ENCODE results near the gene CDC42EP3.

The CDC42EP3 gene

GRCh38 chr2:37643730-37644078, 27.7 kb downstream of the CDC42EP3 start:
- no peak for DNase-seq (ENCODE audit: low spot score in 2 of 2)
- Mint-ChIP-seq H3K9me3 (no peaks in the 10 kb centered on the region), H3K4me1 (peaks cover 48% of the 10 kb centered on the region), H3K4me3 (no peak overlapping the region), H3K27ac (peak overlapping the region; percentile 83), H3K27me3 (no peaks in the 10 kb centered on the region), H3K36me3 (peaks cover 38% of the 10 kb centered on the region)
- ATAC-seq (ENCODE audit: low read depth): no peak

- Mint-ChIP-seq H3K4me3 (peak overlapping the region; percentile 29), H3K27ac (peak overlapping the region; percentile 83), H3K36me3 (peaks cover 34% of the 10 kb centered on the region), H3K4me1 (peaks cover 42% of the 10 kb centered on the region), H3K9me3 (no peaks in the 10 kb centered on the region), H3K27me3 (no peaks in the 10 kb centered on the region)
- DNase-seq (ENCODE audit: low spot score in 2 of 2): no peak
- no peak for ATAC-seq (ENCODE audit: low read depth)
These were observed 28.3 kb downstream of the CDC42EP3 start for GRCh38 chr2:37642907-37643729.

- Mint-ChIP-seq H3K4me1 (peaks cover 43% of the 10 kb centered on the region), H3K9me3 (no peaks in the 10 kb centered on the region), H3K36me3 (peaks cover 26% of the 10 kb centered on the region), H3K27ac (peak overlapping the region; percentile 74), H3K27me3 (no peaks in the 10 kb centered on the region), H3K4me3 (no peak overlapping the region)
- no peak for ATAC-seq (ENCODE audit: low read depth)
- no peak for DNase-seq (ENCODE audit: low spot score in 2 of 2)
These were observed 29.8 kb downstream of the CDC42EP3 start for GRCh38 chr2:37641582-37642171.

- no peaks in the 10 kb centered on the region for H3K9me3 Mint-ChIP-seq
- H3K27me3 Mint-ChIP-seq: no peaks in the 10 kb centered on the region
- no peak for DNase-seq (ENCODE audit: low spot score in 2 of 2)
- peaks cover 20% of the 10 kb centered on the region for H3K36me3 Mint-ChIP-seq
- ATAC-seq (ENCODE audit: low read depth): no peak
- peak overlapping the region; percentile 67 for H3K27ac Mint-ChIP-seq
- H3K4me3 Mint-ChIP-seq: no peak overlapping the region
- peaks cover 54% of the 10 kb centered on the region for H3K4me1 Mint-ChIP-seq
These were observed 31.8 kb downstream of the CDC42EP3 start for GRCh38 chr2:37639631-37640030.

GRCh38 chr2:37638973-37639372, 32.5 kb downstream of the CDC42EP3 start:
- Mint-ChIP-seq H3K27ac (peak overlapping the region; percentile 67), H3K36me3 (peaks cover 20% of the 10 kb centered on the region), H3K9me3 (no peaks in the 10 kb centered on the region), H3K27me3 (no peaks in the 10 kb centered on the region), H3K4me3 (no peak overlapping the region), H3K4me1 (peaks cover 56% of the 10 kb centered on the region)
- ATAC-seq (ENCODE audit: low read depth) (no peak), DNase-seq (ENCODE audit: low spot score in 2 of 2) (no peak)

- Mint-ChIP-seq H3K27ac (peak overlapping the region; percentile 92), H3K4me3 (no peak overlapping the region), H3K9me3 (no peaks in the 10 kb centered on the region), H3K27me3 (no peaks in the 10 kb centered on the region), H3K36me3 (peaks cover 15% of the 10 kb centered on the region), H3K4me1 (peaks cover 50% of the 10 kb centered on the region)
- no peak for DNase-seq (ENCODE audit: low spot score in 2 of 2)
- no peak for ATAC-seq (ENCODE audit: low read depth)
These were observed 33.5 kb downstream of the CDC42EP3 start for GRCh38 chr2:37637985-37638384.

- peak overlapping the region; percentile 92 for H3K27ac Mint-ChIP-seq
- H3K36me3 Mint-ChIP-seq: peaks cover 13% of the 10 kb centered on the region
- H3K27me3 Mint-ChIP-seq: no peaks in the 10 kb centered on the region
- H3K4me1 Mint-ChIP-seq: peaks cover 50% of the 10 kb centered on the region
- no peak for ATAC-seq (ENCODE audit: low read depth)
- no peak for DNase-seq (ENCODE audit: low spot score in 2 of 2)
- no peak overlapping the region for H3K4me3 Mint-ChIP-seq
- H3K9me3 Mint-ChIP-seq: no peaks in the 10 kb centered on the region
These were observed 34.1 kb downstream of the CDC42EP3 start for GRCh38 chr2:37637190-37637860.

GRCh38 chr2:37636381-37637066, 34.9 kb downstream of the CDC42EP3 start:
- ATAC-seq (ENCODE audit: low read depth): no peak
- Mint-ChIP-seq H3K27me3 (no peaks in the 10 kb centered on the region), H3K36me3 (peaks cover 9% of the 10 kb centered on the region), H3K27ac (peak overlapping the region; percentile 92), H3K4me3 (peak overlapping the region; percentile 38), H3K9me3 (no peaks in the 10 kb centered on the region), H3K4me1 (peaks cover 46% of the 10 kb centered on the region)
- DNase-seq (ENCODE audit: low spot score in 2 of 2): no peak

- H3K4me1 Mint-ChIP-seq: peaks cover 46% of the 10 kb centered on the region
- peak overlapping the region; percentile 92 for H3K27ac Mint-ChIP-seq
- no peaks in the 10 kb centered on the region for H3K9me3 Mint-ChIP-seq
- H3K27me3 Mint-ChIP-seq: no peaks in the 10 kb centered on the region
- DNase-seq (ENCODE audit: low spot score in 2 of 2) (peak; percentile 51 to 71), ATAC-seq (ENCODE audit: low read depth) (peak; percentile 89)
- H3K36me3 Mint-ChIP-seq: peaks cover 8% of the 10 kb centered on the region
- peak overlapping the region; percentile 38 for H3K4me3 Mint-ChIP-seq
These were observed 35.7 kb downstream of the CDC42EP3 start for GRCh38 chr2:37635504-37636380.

GRCh38 chr2:37634914-37635503, 36.4 kb downstream of the CDC42EP3 start:
- H3K27me3 Mint-ChIP-seq: no peaks in the 10 kb centered on the region

GRCh38 chr2:37633845-37634244, 37.6 kb downstream of the CDC42EP3 start:
- no peaks in the 10 kb centered on the region for H3K9me3 Mint-ChIP-seq
- DNase-seq (ENCODE audit: low spot score in 2 of 2) (no peak), ATAC-seq (ENCODE audit: low read depth) (no peak)
- peak overlapping the region; percentile 92 for H3K27ac Mint-ChIP-seq
- no peaks in the 10 kb centered on the region for H3K27me3 Mint-ChIP-seq
- H3K4me1 Mint-ChIP-seq: peaks cover 47% of the 10 kb centered on the region
- peaks cover 8% of the 10 kb centered on the region for H3K36me3 Mint-ChIP-seq
- H3K4me3 Mint-ChIP-seq: no peak overlapping the region

More at GRCh38 chr2:37634914-37635503, 36.4 kb downstream of the CDC42EP3 start:
- Mint-ChIP-seq H3K36me3 (peaks cover 8% of the 10 kb centered on the region), H3K27ac (peak overlapping the region; percentile 92), H3K4me1 (peaks cover 47% of the 10 kb centered on the region), H3K4me3 (peak overlapping the region; percentile 38), H3K9me3 (no peaks in the 10 kb centered on the region)
- ATAC-seq (ENCODE audit: low read depth): no peak
- DNase-seq (ENCODE audit: low spot score in 2 of 2): no peak

GRCh38 chr2:37633234-37633633, 38.2 kb downstream of the CDC42EP3 start:
- H3K27me3 Mint-ChIP-seq: no peaks in the 10 kb centered on the region
- H3K4me1 Mint-ChIP-seq: peaks cover 47% of the 10 kb centered on the region

GRCh38 chr2:37632310-37632709, 39.1 kb downstream of the CDC42EP3 start:
- H3K9me3 Mint-ChIP-seq: no peaks in the 10 kb centered on the region
- peaks cover 8% of the 10 kb centered on the region for H3K36me3 Mint-ChIP-seq
- peaks cover 43% of the 10 kb centered on the region for H3K4me1 Mint-ChIP-seq

More at GRCh38 chr2:37633234-37633633, 38.2 kb downstream of the CDC42EP3 start:
- Mint-ChIP-seq H3K27ac (peak overlapping the region; percentile 92), H3K9me3 (no peaks in the 10 kb centered on the region), H3K4me3 (no peak overlapping the region), H3K36me3 (peaks cover 8% of the 10 kb centered on the region)
- no peak for DNase-seq (ENCODE audit: low spot score in 2 of 2)
- no peak for ATAC-seq (ENCODE audit: low read depth)

More at GRCh38 chr2:37632310-37632709, 39.1 kb downstream of the CDC42EP3 start:
- no peak for ATAC-seq (ENCODE audit: low read depth)
- H3K4me3 Mint-ChIP-seq: no peak overlapping the region
- no peaks in the 10 kb centered on the region for H3K27me3 Mint-ChIP-seq
- no peak overlapping the region for H3K27ac Mint-ChIP-seq
- DNase-seq (ENCODE audit: low spot score in 2 of 2): no peak

All from memory B cell (primary cell).